Ovary (tissue), 9 donors: Measurements from ENCODE around the gene MBD5. TPM values are rescaled to one million over a fixed set of nuclear protein-coding genes. Genes with fewer than 3 reads are reported as not detected.

Experiments used
- DNase-seq, 5 donors: peaks; one replicate each; pipeline ENCODE4 v3.0.0-alpha.2; 2019 to 2020
- H3K27ac ChIP-seq, 2 donors: fragments of 200-600 bp; one replicate each; pipeline versions ENCODE4 v1.5.1 to v1.8.0; 2019 to 2022
- H3K27me3 ChIP-seq: fragments of 200-600 bp; one replicate; pipeline ENCODE4 v1.8.0; 2022
- H3K36me3 ChIP-seq: fragments of 200-600 bp; sonication (generic); one replicate; pipeline ENCODE4 v1.5.1; 2019
- H3K4me1 ChIP-seq: one replicate; pipeline ENCODE4 v1.8.1; 2013; ENCODE audit warnings: mild to moderate bottlenecking, moderate library complexity; ENCODE audit not compliant: insufficient read depth
- H3K4me3 ChIP-seq: fragments of 200-600 bp; sonication (generic); one replicate; pipeline ENCODE4 v1.5.1; 2017
- H3K9me3 ChIP-seq, 2 donors: fragments of 200-600 bp in 1 of 2; sonication (generic) in 1 of 2; one replicate each; pipeline versions ENCODE4 v1.5.1 to v1.8.1; 2013 to 2019; ENCODE audit warnings: mild to moderate bottlenecking in 1 of 2, moderate library complexity in 1 of 2
- EP300 ChIP-seq: sonication (generic); formaldehyde crosslinking; IDR thresholded peaks from one replicate; pipeline ENCODE4 v1.6.1; 2017; ENCODE audit warnings: antibody characterized with exemption
- POLR2A ChIP-seq: fragments of 450-650 bp; IDR thresholded peaks from one replicate; pipeline ENCODE4 v1.6.1; 2017; ENCODE audit warnings: antibody characterized with exemption, mild to moderate bottlenecking, moderate library complexity
- WGBS, 3 donors: extraction: QIAGEN DNeasy Blood & Tissue Kit in 1 of 3; methylation state at CpG; one replicate each; pipeline versions ENCODE4 v1.1.5 to v1.1.7; 2013 to 2017; 5-methylcytosine and 5-hydroxymethylcytosine counted together
- intact Hi-C, 4 donors: fragments of 100-400 bp; cut with DNase I; formaldehyde crosslinking; loops; one replicate each; pipeline versions ENCODE4 v1.11.0 to v1.15.1; 2022 to 2023
- polyA plus RNA-seq, 2 donors: library from polyadenylated mRNA; stranded (reverse); fragments of 200-250 nt in 1 of 2; fragments of 350-450 nt in 1 of 2; fragmentation: Illumina TruSeq in 1 of 2; extraction: RNeasy Lipid Tissue Mini Kit (QIAGEN cat#74804) in 1 of 2; gene quantifications; one replicate each; pipeline ENCODE4 v1.2.3, GENCODE V29; 2013 to 2014
- total RNA-seq, 7 donors: library from RNA; depleted of rRNA in 2 of 7; stranded (reverse); fragments of >200 nt in 2 of 7; fragmentation: NEBNext Ultra II Directional in 3 of 7; extraction: Animal tissue kit (Norgen Biotek cat#: 25700) in 3 of 7; gene quantifications; one replicate each; pipeline versions ENCODE4 v1.1.0 to v1.2.4, GENCODE V29; 2016 to 2023
- TF ChIP-seq, protein P1 (sequence below), 3 donors: fragments of 450-650 bp in 2 of 3; fragments of 200-600 bp in 1 of 3; IDR thresholded peaks; one replicate each; pipeline versions ENCODE4 v1.5.1 to v1.8.0; 2016 to 2022; ENCODE audit warnings: antibody characterized with exemption in 3 of 3, mild to moderate bottlenecking in 1 of 3
- donor health status: DM: no; HTN: no; CAD: no; lungs with moderate emphysema.
- donor health status: DM: no; HTN: no; CAD: no.
- donor health status: Bipolar disorder and iron deficiency.
- donor health status: DM: yes; HTN: yes; CAD: no.
- donor health status: DM: no; HTN: no; CAD: no.
- donor health status: DM: yes; HTN: yes; CAD: no.

Gene MBD5
- total and polyA plus RNA-seq, 9 donors, result 8.5 to 66.3 (median 45.8) TPM

GRCh38 chr2:148058641-148059040 is 37.8 kb downstream of the MBD5 start:
- intact Hi-C loops, result no loop called here

GRCh38 chr2:148063633-148064032 is 42.7 kb downstream of the MBD5 start:
- intact Hi-C loops, result no loop called here
- H3K36me3 ChIP-seq, result no peaks in the 10 kb centered on the region
- TF ChIP-seq, protein P1, sequence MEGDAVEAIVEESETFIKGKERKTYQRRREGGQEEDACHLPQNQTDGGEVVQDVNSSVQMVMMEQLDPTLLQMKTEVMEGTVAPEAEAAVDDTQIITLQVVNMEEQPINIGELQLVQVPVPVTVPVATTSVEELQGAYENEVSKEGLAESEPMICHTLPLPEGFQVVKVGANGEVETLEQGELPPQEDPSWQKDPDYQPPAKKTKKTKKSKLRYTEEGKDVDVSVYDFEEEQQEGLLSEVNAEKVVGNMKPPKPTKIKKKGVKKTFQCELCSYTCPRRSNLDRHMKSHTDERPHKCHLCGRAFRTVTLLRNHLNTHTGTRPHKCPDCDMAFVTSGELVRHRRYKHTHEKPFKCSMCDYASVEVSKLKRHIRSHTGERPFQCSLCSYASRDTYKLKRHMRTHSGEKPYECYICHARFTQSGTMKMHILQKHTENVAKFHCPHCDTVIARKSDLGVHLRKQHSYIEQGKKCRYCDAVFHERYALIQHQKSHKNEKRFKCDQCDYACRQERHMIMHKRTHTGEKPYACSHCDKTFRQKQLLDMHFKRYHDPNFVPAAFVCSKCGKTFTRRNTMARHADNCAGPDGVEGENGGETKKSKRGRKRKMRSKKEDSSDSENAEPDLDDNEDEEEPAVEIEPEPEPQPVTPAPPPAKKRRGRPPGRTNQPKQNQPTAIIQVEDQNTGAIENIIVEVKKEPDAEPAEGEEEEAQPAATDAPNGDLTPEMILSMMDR (IDR thresholded peaks at IDR 0.05), result no peak
- TF ChIP-seq POLR2A (no peak), EP300 (no peak)
- no peaks in the 10 kb centered on the region for H3K9me3 ChIP-seq
- no peaks in the 10 kb centered on the region for H3K27me3 ChIP-seq
- no peak overlapping the region for H3K27ac ChIP-seq
- peaks cover 2% of the 10 kb centered on the region for H3K4me1 ChIP-seq
- DNase-seq, result no peak
- H3K4me3 ChIP-seq, result no peak overlapping the region
- 72 to 75% (median 73%) methylated on average over 2 of the region's 2 CpGs for WGBS, 3 donors

More at GRCh38 chr2:148058641-148059040, 37.8 kb downstream of the MBD5 start:
- H3K4me1 ChIP-seq, result no peaks in the 10 kb centered on the region
- no peak for DNase-seq
- TF ChIP-seq EP300 (no peak), POLR2A (no peak)
- TF ChIP-seq, protein P1 (IDR thresholded peaks at IDR 0.05), result no peak
- no peaks in the 10 kb centered on the region for H3K27me3 ChIP-seq
- WGBS, 3 donors, result 69 to 84% (median 78%) methylated on average over 1 of the region's 1 CpG
- H3K27ac ChIP-seq, result no peak overlapping the region
- no peaks in the 10 kb centered on the region for H3K9me3 ChIP-seq
- H3K36me3 ChIP-seq, result no peaks in the 10 kb centered on the region
- H3K4me3 ChIP-seq, result no peak overlapping the region

DNA sequence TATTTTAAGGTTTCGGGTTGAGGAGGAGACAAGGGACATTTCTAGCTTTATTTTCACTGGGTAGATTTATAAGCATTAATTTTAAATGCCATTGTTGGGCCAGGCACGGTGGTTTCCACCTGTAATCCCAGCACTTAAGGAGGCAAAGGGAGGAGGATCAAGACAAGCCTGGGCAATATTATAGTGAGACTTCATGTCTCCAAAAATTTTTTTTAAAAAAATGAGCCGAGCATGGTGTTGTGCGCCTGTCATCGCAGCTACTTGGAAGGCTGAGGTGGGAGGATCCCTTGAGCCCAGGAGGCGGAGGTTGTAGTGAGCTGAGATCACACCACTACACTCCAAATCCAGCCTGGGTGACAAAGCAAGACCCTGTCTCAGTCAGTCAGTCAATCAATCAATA is 45.0 kb downstream of the MBD5 start:
- DNase-seq, result no peak
- H3K36me3 ChIP-seq, result no peaks in the 10 kb centered on the region
- no peak for TF ChIP-seq POLR2A
- TF ChIP-seq, protein P1 (IDR thresholded peaks at IDR 0.05), result no peak
- no peaks in the 10 kb centered on the region for H3K9me3 ChIP-seq
- WGBS, 3 donors, result 94 to 96% (median 95%) methylated on average over 6 of the region's 6 CpGs
- H3K4me1 ChIP-seq, result peaks cover 2% of the 10 kb centered on the region
- H3K27me3 ChIP-seq, result no peaks in the 10 kb centered on the region
- intact Hi-C loops, result no loop called here
- no peak overlapping the region for H3K27ac ChIP-seq
- no peak overlapping the region for H3K4me3 ChIP-seq

- no peak for DNase-seq
- 96 to 100% (median 100%) methylated on average over 1 of the region's 1 CpG for WGBS, 3 donors
- TF ChIP-seq POLR2A, result no peak
- TF ChIP-seq, protein P1 (IDR thresholded peaks at IDR 0.05), result no peak
- TF ChIP-seq EP300, result no peak
Observed at GRCh38 chr2:148067801-148068200, 46.9 kb downstream of the MBD5 start.

DNA sequence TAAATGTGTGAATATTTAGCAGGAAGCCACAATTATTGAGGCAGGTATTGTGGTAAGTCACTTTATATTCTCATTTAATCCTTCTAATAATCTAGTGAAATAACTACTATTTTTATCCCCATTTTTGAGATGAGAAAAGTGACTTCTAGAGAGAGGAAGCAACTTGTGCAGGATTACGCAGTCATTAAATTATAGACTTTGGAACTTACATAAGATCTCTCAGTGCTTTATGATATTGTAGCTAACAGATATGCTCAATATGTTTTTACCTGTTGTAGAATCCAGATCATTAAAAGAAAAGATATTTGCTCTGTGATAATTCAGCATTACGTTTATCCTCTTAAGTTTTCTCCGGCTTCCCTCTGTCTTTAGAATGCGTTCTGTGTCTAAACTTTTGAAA is 50.5 kb downstream of the MBD5 start:
- no peak overlapping the region for H3K4me3 ChIP-seq
- 97 to 98% (median 98%) methylated on average over 4 of the region's 4 CpGs for WGBS, 3 donors
- intact Hi-C loops, result no loop called here
- no peak for TF ChIP-seq POLR2A
- TF ChIP-seq, protein P1 (IDR thresholded peaks at IDR 0.05), result no peak
- no peak for TF ChIP-seq EP300
- no peaks in the 10 kb centered on the region for H3K9me3 ChIP-seq
- H3K36me3 ChIP-seq, result no peaks in the 10 kb centered on the region
- no peak overlapping the region for H3K27ac ChIP-seq
- no peak for DNase-seq
- peaks cover 2% of the 10 kb centered on the region for H3K4me1 ChIP-seq
- H3K27me3 ChIP-seq, result no peaks in the 10 kb centered on the region

More at GRCh38 chr2:148067801-148068200, 46.9 kb downstream of the MBD5 start:
- intact Hi-C loops, result no loop called here
- H3K27ac ChIP-seq, result no peak overlapping the region
- H3K4me3 ChIP-seq, result no peak overlapping the region
- peaks cover 2% of the 10 kb centered on the region for H3K4me1 ChIP-seq
- no peaks in the 10 kb centered on the region for H3K36me3 ChIP-seq
- H3K27me3 ChIP-seq, result no peaks in the 10 kb centered on the region
- H3K9me3 ChIP-seq, result no peaks in the 10 kb centered on the region
